ENCODE results near the gene ACTL6B. TPM values are rescaled to one million over a fixed set of nuclear protein-coding genes. Genes with fewer than 3 reads are reported as not detected.

Gene ACTL6B
- total and polyA plus RNA-seq, 2 donors (not counting 3 experiments of a cell fraction or from before 2014, with no cell fraction given) = not detected

DNA sequence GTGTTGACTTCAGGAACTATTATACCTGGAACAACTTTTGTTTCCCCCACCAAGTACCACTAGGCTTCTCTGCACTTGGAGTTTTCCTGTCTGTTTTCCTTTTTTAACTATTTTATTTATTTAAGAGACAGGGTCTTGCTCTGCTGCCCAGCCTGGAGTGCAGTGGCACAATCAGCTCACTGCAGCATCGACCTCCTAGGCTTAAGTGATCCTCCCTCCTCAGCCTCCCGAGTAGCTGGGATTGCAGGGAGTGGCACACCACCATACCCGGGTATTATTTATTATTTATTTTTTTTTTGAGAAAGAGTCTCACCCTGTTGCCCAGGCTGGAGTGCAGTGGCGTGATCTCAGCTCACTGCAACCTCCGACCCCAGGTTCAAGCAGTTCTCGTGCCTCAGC lies 39.9 kb upstream of the ACTL6B start:
- ChIA-PET POLR2A (no interaction called here), CTCF (interaction anchor here (7.5 kb wide), 1 partner anchor 9 kb away, joined by 76 read pairs; the partner anchor contains the start of gene POP7)
- DNase-seq (ENCODE audit: low read depth, low spot score) = no peak
- H3K9me1 ChIP-seq (replicated peaks; ENCODE audit: control insufficient read depth, extremely low read depth, insufficient read depth, low read length) = no peaks in the 10 kb centered on the region
- peaks cover 16% of the 10 kb centered on the region for H3K4me1 ChIP-seq (ENCODE audit: control insufficient read depth, extremely low read depth, insufficient read depth, low read length)
- no peak overlapping the region for H3K4me3 ChIP-seq (replicated peaks in 1 of 3; ENCODE audit: insufficient read depth in 1 of 3, low read depth in 1 of 3, low read length in 3 of 3)
- H3K4me2 ChIP-seq (ENCODE audit: insufficient read depth, low read length) = no peak overlapping the region
- intact Hi-C loops (cut with micrococcal nuclease) = no loop called here
- no peaks in the 10 kb centered on the region for H3K36me3 ChIP-seq (ENCODE audit: control insufficient read depth in 2 of 2, extremely low read depth in 1 of 2, insufficient read depth in 2 of 2, low read length in 2 of 2)
- peaks cover 0 to 9% of the 10 kb centered on the region in 2 experiments for H3K27me3 ChIP-seq (ENCODE audit: control insufficient read depth in 2 of 2, insufficient read depth in 2 of 2, low read length in 2 of 2)
- TF ChIP-seq EZH2 (IDR thresholded peaks at IDR 0.05; ENCODE audit: borderline replicate concordance, low read depth, low read length, severe bottlenecking) (no peak), GATA2 (IDR thresholded peaks at IDR 0.05; ENCODE audit: insufficient read depth, insufficient read length, low read depth, low read length) (no peak), POLR2AphosphoS5 (IDR thresholded peaks at IDR 0.05; ENCODE audit: insufficient read depth, low read depth, low read length) (no peak), MYC (IDR thresholded peaks at IDR 0.05; ENCODE audit: low read depth, low read length) (no peak), JUN (IDR thresholded peaks at IDR 0.05; ENCODE audit: borderline replicate concordance, insufficient read depth, insufficient read length, low read depth) (no peak), CTCF (IDR thresholded peaks at IDR 0.05; ENCODE audit: extremely low read depth in 1 of 2, insufficient read depth in 1 of 2, low read depth in 1 of 2, low read length in 2 of 2) (no peak), POLR2A (IDR thresholded peaks at IDR 0.05; ENCODE audit: low read depth, low read length) (no peak), FOS (IDR thresholded peaks at IDR 0.05; ENCODE audit: borderline replicate concordance, insufficient read depth, low read length) (no peak)
- TF ChIP-seq, protein P1, sequence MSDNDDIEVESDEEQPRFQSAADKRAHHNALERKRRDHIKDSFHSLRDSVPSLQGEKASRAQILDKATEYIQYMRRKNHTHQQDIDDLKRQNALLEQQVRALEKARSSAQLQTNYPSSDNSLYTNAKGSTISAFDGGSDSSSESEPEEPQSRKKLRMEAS (IDR thresholded peaks at IDR 0.05; ENCODE audit: insufficient read depth, insufficient read length) = no peak
- no peak overlapping the region for H2AFZ ChIP-seq (ENCODE audit: low read depth, low read length)
- dilution Hi-C loops (cut with MboI; ENCODE audit: extremely low pct_ligation_motif_present, low sequenced_read_pairs) = no loop called here
- H3K27ac ChIP-seq (ENCODE audit: insufficient read depth, low read depth, low read length) = no peak overlapping the region
- no peaks in the 10 kb centered on the region for H3K9me3 ChIP-seq (replicated peaks; ENCODE audit: control insufficient read depth, insufficient read depth, low read length)
- no peak overlapping the region for H3K9ac ChIP-seq (replicated peaks; ENCODE audit: extremely low read depth, insufficient read depth, low read length)
- H3K79me2 ChIP-seq (ENCODE audit: control insufficient read depth, insufficient read depth, low read length) = peaks cover 24% of the 10 kb centered on the region
- no peak for FAIRE-seq
- no TSS peak for BruUV-seq (replicated peaks)
- no peaks in the 10 kb centered on the region for H4K20me1 ChIP-seq (replicated peaks; ENCODE audit: control insufficient read depth, extremely low read depth, insufficient read depth, low read length)
